Measurements from ENCODE around the gene KIAA0513. TPM values are rescaled to one million over a fixed set of nuclear protein-coding genes. Genes with fewer than 3 reads are reported as not detected.

KIAA0513 gene
- total and polyA plus RNA-seq, 2 of the 13 experiments (the other 11 are each of a cell fraction or from before 2014, with no cell fraction given), result 1.8 TPM

- TF ChIP-seq, protein P1, sequence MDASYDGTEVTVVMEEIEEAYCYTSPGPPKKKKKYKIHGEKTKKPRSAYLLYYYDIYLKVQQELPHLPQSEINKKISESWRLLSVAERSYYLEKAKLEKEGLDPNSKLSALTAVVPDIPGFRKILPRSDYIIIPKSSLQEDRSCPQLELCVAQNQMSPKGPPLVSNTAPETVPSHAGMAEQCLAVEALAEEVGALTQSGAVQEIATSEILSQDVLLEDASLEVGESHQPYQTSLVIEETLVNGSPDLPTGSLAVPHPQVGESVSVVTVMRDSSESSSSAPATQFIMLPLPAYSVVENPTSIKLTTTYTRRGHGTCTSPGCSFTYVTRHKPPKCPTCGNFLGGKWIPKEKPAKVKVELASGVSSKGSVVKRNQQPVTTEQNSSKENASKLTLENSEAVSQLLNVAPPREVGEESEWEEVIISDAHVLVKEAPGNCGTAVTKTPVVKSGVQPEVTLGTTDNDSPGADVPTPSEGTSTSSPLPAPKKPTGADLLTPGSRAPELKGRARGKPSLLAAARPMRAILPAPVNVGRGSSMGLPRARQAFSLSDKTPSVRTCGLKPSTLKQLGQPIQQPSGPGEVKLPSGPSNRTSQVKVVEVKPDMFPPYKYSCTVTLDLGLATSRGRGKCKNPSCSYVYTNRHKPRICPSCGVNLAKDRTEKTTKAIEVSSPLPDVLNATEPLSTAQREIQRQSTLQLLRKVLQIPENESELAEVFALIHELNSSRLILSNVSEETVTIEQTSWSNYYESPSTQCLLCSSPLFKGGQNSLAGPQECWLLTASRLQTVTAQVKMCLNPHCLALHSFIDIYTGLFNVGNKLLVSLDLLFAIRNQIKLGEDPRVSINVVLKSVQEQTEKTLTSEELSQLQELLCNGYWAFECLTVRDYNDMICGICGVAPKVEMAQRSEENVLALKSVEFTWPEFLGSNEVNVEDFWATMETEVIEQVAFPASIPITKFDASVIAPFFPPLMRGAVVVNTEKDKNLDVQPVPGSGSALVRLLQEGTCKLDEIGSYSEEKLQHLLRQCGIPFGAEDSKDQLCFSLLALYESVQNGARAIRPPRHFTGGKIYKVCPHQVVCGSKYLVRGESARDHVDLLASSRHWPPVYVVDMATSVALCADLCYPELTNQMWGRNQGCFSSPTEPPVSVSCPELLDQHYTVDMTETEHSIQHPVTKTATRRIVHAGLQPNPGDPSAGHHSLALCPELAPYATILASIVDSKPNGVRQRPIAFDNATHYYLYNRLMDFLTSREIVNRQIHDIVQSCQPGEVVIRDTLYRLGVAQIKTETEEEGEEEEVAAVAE (CRISPR knock-in tag; IDR thresholded peaks at IDR 0.05; ENCODE audit: borderline replicate concordance), result 0 out of 2 replicates have a peak, but pooled peaks have one; percentile 44
- TF ChIP-seq MXI1 (IDR thresholded peaks at IDR 0.05; ENCODE audit: borderline replicate concordance, low read depth, low read length) (peak; percentile 45; the same call in 1 of the 3 replicates), POLR2A (IDR thresholded peaks at IDR 0.05; ENCODE audit: insufficient read depth in 1 of 2, low read depth in 2 of 2, low read length in 2 of 2) (no peak), AGO2 (optimal IDR thresholded peaks at IDR 0.05; ENCODE audit: low read depth, low read length) (no peak), ZNF317 (CRISPR knock-in tag; IDR thresholded peaks at IDR 0.05) (peak; percentile 73; the same call in 1 of the 2 replicates), TARDBP (CRISPR knock-in tag; IDR thresholded peaks at IDR 0.05) (peak; percentile 85), THRA (CRISPR knock-in tag; IDR thresholded peaks at IDR 0.05; ENCODE audit: borderline replicate concordance) (peak; percentile 79), ZNF430 (CRISPR knock-in tag; IDR thresholded peaks at IDR 0.05) (peak; percentile 81), RFX3 (CRISPR knock-in tag; IDR thresholded peaks at IDR 0.05) (peak; percentile 48), SMC3 (IDR thresholded peaks at IDR 0.05; ENCODE audit: low read length) (peak; percentile 80), ZBTB4 (CRISPR knock-in tag; IDR thresholded peaks at IDR 0.05; ENCODE audit: borderline replicate concordance) (peak; percentile 64; the same call in 1 of the 2 replicates), GZF1 (CRISPR knock-in tag; IDR thresholded peaks at IDR 0.05) (no peak), SP4 (CRISPR knock-in tag; IDR thresholded peaks at IDR 0.05) (peak; percentile 22; the same call in 1 of the 2 replicates), RFX1 (IDR thresholded peaks at IDR 0.05) (no peak), TBP (CRISPR knock-in tag; IDR thresholded peaks at IDR 0.05) (no peak), FOXA3 (CRISPR knock-in tag; IDR thresholded peaks at IDR 0.05) (peak; percentile 41; the same call in 1 of the 2 replicates), AHR (CRISPR knock-in tag; IDR thresholded peaks at IDR 0.05) (no peak), THYN1 (CRISPR knock-in tag; IDR thresholded peaks at IDR 0.05; ENCODE audit: borderline replicate concordance, low read depth) (no peak), JUNB (CRISPR knock-in tag; IDR thresholded peaks at IDR 0.05; ENCODE audit: borderline replicate concordance) (no peak), ZNF691 (CRISPR knock-in tag; IDR thresholded peaks at IDR 0.05; ENCODE audit: borderline replicate concordance, low read depth) (peak; percentile 85; the same call in 1 of the 2 replicates), ZFP37 (CRISPR knock-in tag; IDR thresholded peaks at IDR 0.05; ENCODE audit: borderline replicate concordance) (no peak)
Observed at GRCh38 chr16:85114909-85115567, 87.4 kb downstream of the KIAA0513 start (continued).

Data from HepG2 (cell line).